Thyroid gland (tissue), 4 donors: Measurements from ENCODE around the gene TLE4. TPM values are rescaled to one million over a fixed set of nuclear protein-coding genes. Genes with fewer than 3 reads are reported as not detected.

Source experiments
- DNase-seq, 2 donors: peaks; one replicate each; pipeline ENCODE4 v3.0.0-alpha.2; 2019
- H3K27ac ChIP-seq, 3 donors: fragments of 200-600 bp; sonication (generic); 1 replicate in 2 of 3; 2 replicates in 1 of 3; pipeline ENCODE4 v1.5.1; 2016 to 2019; ENCODE audit warnings: mild to moderate bottlenecking in 1 of 3, moderate library complexity in 1 of 3
- H3K27me3 ChIP-seq: fragments of 200-600 bp; sonication (generic); one replicate; pipeline ENCODE4 v1.5.1; 2019
- H3K36me3 ChIP-seq, 2 donors: fragments of 200-600 bp; sonication (generic); one replicate each; pipeline ENCODE4 v1.5.1; 2016 to 2019
- H3K4me1 ChIP-seq, 2 donors: fragments of 200-600 bp; sonication (generic); one replicate each; pipeline ENCODE4 v1.5.1; 2017 to 2019
- H3K4me3 ChIP-seq, 3 donors: fragments of 200-600 bp; sonication (generic); replicated peaks in 1 of 3; 1 replicate in 2 of 3; 2 replicates in 1 of 3; pipeline ENCODE4 v1.5.1; 2016; ENCODE audit warnings: mild to moderate bottlenecking in 1 of 3
- H3K9me3 ChIP-seq: fragments of 200-600 bp; sonication (generic); one replicate; pipeline ENCODE4 v1.5.1; 2017
- CTCF ChIP-seq, 6 experiments: fragments of 200-600 bp in 3 of 6; fragments of 450-650 bp in 3 of 6; sonication (generic) in 3 of 6; IDR thresholded peaks; one replicate each; pipeline ENCODE4 v1.5.1; 2016 to 2019; ENCODE audit warnings: antibody characterized with exemption in 6 of 6, mild to moderate bottlenecking in 2 of 6, inconsistent platforms in 1 of 6, moderate library complexity in 1 of 6
- POLR2A ChIP-seq, 2 donors: fragments of 450-650 bp; IDR thresholded peaks; one replicate each; pipeline ENCODE4 v1.6.1; 2017; ENCODE audit warnings: antibody characterized with exemption in 2 of 2, mild to moderate bottlenecking in 2 of 2, moderate library complexity in 1 of 2
- WGBS, 2 donors: methylation state at CpG; one replicate each; pipeline ENCODE4 v1.1.5; 2017; 5-methylcytosine and 5-hydroxymethylcytosine counted together
- intact Hi-C: fragments of 100-400 bp; cut with DNase I; formaldehyde crosslinking; loops from one replicate; pipeline ENCODE4 v1.15.1; 2023
- total RNA-seq, 4 donors: library from RNA; depleted of rRNA; stranded (reverse); fragments of >200 nt; gene quantifications; one replicate each; pipeline ENCODE4 v1.2.3, GENCODE V29; 2016

Gene TLE4
- total RNA-seq, 4 donors from 2014 or later = 40.3 to 64.2 (median 52.8) TPM

GRCh38 chr9:79692857-79693571, 121.2 kb downstream of the TLE4 start:
- Histone ChIP-seq H3K27me3 (no peaks in the 10 kb centered on the region), H3K36me3 (no peaks in the 10 kb centered on the region), H3K4me3 (no peak overlapping the region), H3K4me1 (peaks cover 12 to 17% of the 10 kb centered on the region in 2 donors), H3K9me3 (no peaks in the 10 kb centered on the region), H3K27ac (no peak overlapping the region)
- WGBS, 2 donors = 79 to 81% methylated on average over 7 of the region's 7 CpGs
- TF ChIP-seq POLR2A (IDR thresholded peaks at IDR 0.05) = no peak
- no peak for TF ChIP-seq CTCF (IDR thresholded peaks at IDR 0.05)
- intact Hi-C loops = no loop called here
- DNase-seq = no peak

- Histone ChIP-seq H3K4me3 (no peak overlapping the region), H3K9me3 (no peaks in the 10 kb centered on the region), H3K4me1 (peaks cover 12 to 17% of the 10 kb centered on the region in 2 donors), H3K36me3 (no peaks in the 10 kb centered on the region), H3K27ac (no peak overlapping the region), H3K27me3 (no peaks in the 10 kb centered on the region)
- TF ChIP-seq POLR2A (IDR thresholded peaks at IDR 0.05) (no peak), CTCF (IDR thresholded peaks at IDR 0.05) (no peak)
- WGBS, 2 donors = 81 to 88% methylated on average over 5 of the region's 5 CpGs
- intact Hi-C loops = no loop called here
- DNase-seq = no peak
These were observed 122.0 kb downstream of the TLE4 start for GRCh38 chr9:79693750-79694149.

GRCh38 chr9:79694208-79694607, 122.4 kb downstream of the TLE4 start:
- TF ChIP-seq POLR2A (IDR thresholded peaks at IDR 0.05) (no peak), CTCF (IDR thresholded peaks at IDR 0.05) (no peak)
- Histone ChIP-seq H3K27me3 (no peaks in the 10 kb centered on the region), H3K27ac (no peak overlapping the region), H3K4me3 (no peak overlapping the region), H3K9me3 (no peaks in the 10 kb centered on the region), H3K4me1 (peaks cover 12 to 17% of the 10 kb centered on the region in 2 donors), H3K36me3 (no peaks in the 10 kb centered on the region)
- DNase-seq = no peak
- WGBS, 2 donors = 16 to 45% methylated on average over 2 of the region's 2 CpGs
- intact Hi-C loops = no loop called here

- 23 to 44% methylated on average over 1 of the region's 1 CpG for WGBS, 2 donors
- Histone ChIP-seq H3K36me3 (no peaks in the 10 kb centered on the region), H3K27me3 (no peaks in the 10 kb centered on the region), H3K27ac (no peak overlapping the region), H3K4me3 (no peak overlapping the region), H3K9me3 (no peaks in the 10 kb centered on the region), H3K4me1 (peaks cover 12 to 17% of the 10 kb centered on the region in 2 donors)
- DNase-seq = no peak
- intact Hi-C loops = no loop called here
- TF ChIP-seq CTCF (IDR thresholded peaks at IDR 0.05) (no peak), POLR2A (IDR thresholded peaks at IDR 0.05) (no peak)
These were observed 123.1 kb downstream of the TLE4 start for GRCh38 chr9:79694676-79695400.
